K562 (cell line): Measurements from ENCODE around the gene MVB12B. TPM values are rescaled to one million over a fixed set of nuclear protein-coding genes. Genes with fewer than 3 reads are reported as not detected.

ENCODE experiments used
- BHLHE40 ChIP-seq: IDR thresholded peaks from 2 replicates; pipeline ENCODE4 v1.6.1; 2011; ENCODE audit warnings: low read length, improper control_type of control experiment
- HDAC6 ChIP-seq: IDR thresholded peaks from 2 replicates; pipeline ENCODE4 v1.6.1; 2012; ENCODE audit warnings: low read depth, mild to moderate bottlenecking, control low read depth, inconsistent platforms, low read length, moderate library complexity
- HOMEZ ChIP-seq: fragments of 250-450 bp; sonication (Bioruptor Pico); IDR thresholded peaks from 2 replicates; pipeline ENCODE4 v1.4.0; 2020; ENCODE audit warnings: mild to moderate bottlenecking, moderate library complexity
- POLR2H ChIP-seq: IDR thresholded peaks from 2 replicates; pipeline ENCODE4 v1.6.1; 2016; ENCODE audit warnings: missing genetic modification characterization, low read depth, mild to moderate bottlenecking, control low read depth, missing compliant biosample characterization, moderate library complexity
- SMC3 ChIP-seq: conservative IDR thresholded peaks from 2 replicates; pipeline ENCODE4 v1.6.1; 2011; ENCODE audit warnings: low read depth, low read length, improper control_type of control experiment; ENCODE audit not compliant: insufficient read depth
- TCFL5 ChIP-seq: fragments of 250-450 bp; sonication (Bioruptor Pico); conservative IDR thresholded peaks from 2 replicates; pipeline ENCODE4 v1.6.1; 2021; ENCODE audit warnings: mild to moderate bottlenecking, moderate library complexity, matching md5 sums
- ZBTB33 ChIP-seq: sonication (generic); formaldehyde crosslinking; IDR thresholded peaks from 2 replicates; pipeline ENCODE4 v1.8.1; 2023; ENCODE audit warnings: mild to moderate bottlenecking, missing genetic modification reagents
- ZNF277 ChIP-seq: fragments of 250-450 bp; sonication (Bioruptor Pico); IDR thresholded peaks from 2 replicates; pipeline ENCODE4 v1.8.0; 2022; ENCODE audit warnings: inconsistent platforms, mild to moderate bottlenecking, moderate library complexity, borderline replicate concordance
- polyA plus RNA-seq, 8 experiments: library from polyadenylated mRNA; depleted of rRNA in 4 of 8; stranded (reverse) in 5 of 8; unstranded in 3 of 8; fragments of >200 nt; fragmentation: Nextera tagmentation in 2 of 8; fragmentation: Illumina TruSeq in 1 of 8; extraction: Ambion mirVana in 2 of 8; extraction: Trizol in 1 of 8; gene quantifications; 2 replicates each; pipeline versions ENCODE4 v1.2.1 to v1.2.3, GENCODE V29; 2011 to 2014; ENCODE audit warnings: inconsistent platforms in 1 of 8, missing spikeins in 1 of 8
- total RNA-seq, 7 experiments: library from RNA; depleted of rRNA in 6 of 7; stranded (reverse); fragments of >200 nt in 6 of 7; fragmentation: Illumina TruSeq in 2 of 7; extraction: Trizol in 2 of 7; gene quantifications; 2 replicates each; pipeline versions ENCODE4 v1.2.1 to v1.2.3, GENCODE V29; 2011 to 2021; ENCODE audit warnings: low replicate concordance in 1 of 7

MVB12B gene
- total and polyA plus RNA-seq, 9 of the 15 experiments (the other 6 are each of a cell fraction or from before 2014, with no cell fraction given), result not detected

- TF ChIP-seq POLR2H (tag) (no peak), HOMEZ (no peak), BHLHE40 (peak; percentile 40; the same call in 1 of the 2 replicates), ZNF277 (CRISPR knock-in tag) (no peak), ZBTB33 (CRISPR knock-in tag) (no peak), TCFL5 (CRISPR knock-in tag) (no peak), SMC3 (peak; percentile 93), HDAC6 (no peak)
Measured at GRCh38 chr9:126500600-126501382, 174.2 kb downstream of the MVB12B start (continued).
